Stimulated activated CD4-positive, alpha-beta T cell treated with anti-CD3 and anti-CD28 coated beads, Interleukin-12 subunit alpha, Interleukin-12 subunit beta, amount 100 ng/mL, for 24 hours (primary cell): ENCODE measurements around the gene THRAP3.

Experiments
- DNase-seq, 2 experiments: peaks; one replicate each; pipeline ENCODE4 v3.0.0-alpha.2; 2020; ENCODE audit warnings: low read depth in 2 of 2

Gene THRAP3

GRCh38 chr1:36351227-36351977 lies 127.2 kb downstream of the THRAP3 start:
- no peak for DNase-seq

- no peak for DNase-seq
Measured at GRCh38 chr1:36352125-36352909, 128.1 kb downstream of the THRAP3 start.

- no peak for DNase-seq
Measured at GRCh38 chr1:36352910-36353878, 129.0 kb downstream of the THRAP3 start.

GRCh38 chr1:36354486-36354885 lies 130.2 kb downstream of the THRAP3 start:
- no peak for DNase-seq
